GM12878 (cell line): Measurements from ENCODE around the gene CTNNBIP1. TPM values are rescaled to one million over a fixed set of nuclear protein-coding genes. Genes with fewer than 3 reads are reported as not detected.

Experiments
- ATAC-seq: fragments of 200-7000 bp; cut with Tn5 transposase; 3 replicates; pipeline ENCODE4 v1.9.1; 2020; ENCODE audit warnings: mild to moderate bottlenecking, moderate library complexity
- BruUV-seq: library from RNA; stranded (reverse); fragments of 400-500 nt; replicated peaks from 2 replicates; lab custom pipeline; 2021; lab: Mats Ljungman, UMichigan
- CTCF ChIA-PET: fragments of 300-600 bp; sonication (Branson Sonifier 250); formaldehyde crosslinking; extraction: SDS; loops from one replicate; lab custom pipeline; 2021; ENCODE audit warnings: inconsistent platforms; lab: Yijun Ruan, JAX
- POLR2A ChIA-PET: fragments of 350-600 bp; formaldehyde crosslinking; extraction: SDS; loops from one replicate; lab custom pipeline; 2021; ENCODE audit warnings: inconsistent platforms; lab: Charles Lee
- RAD21 ChIA-PET: fragments of 300-600 bp; sonication (Branson Sonifier 250); formaldehyde crosslinking; loops from one replicate; lab custom pipeline; 2023; ENCODE audit warnings: antibody characterized with exemption; ENCODE audit not compliant: unreplicated experiment; lab: Charles Lee
- SMC1A ChIA-PET: fragments of 300-600 bp; sonication (Branson Sonifier 250); formaldehyde crosslinking; loops from one replicate; lab custom pipeline; 2023; ENCODE audit not compliant: unreplicated experiment, uncharacterized antibody; lab: Charles Lee
- DNase-seq: peaks from one replicate; pipeline ENCODE4 v3.0.0-alpha.2; 2011; ENCODE audit warnings: low read depth, low spot score
- FAIRE-seq: peaks from 3 replicates; lab custom pipeline; 2011; peaks lifted over from hg19 to GRCh38; lab: Jason Lieb, UNC
- H2AFZ ChIP-seq: 2 replicates; pipeline ENCODE4 v1.6.0; 2011; ENCODE audit warnings: low read depth, low read length, control low read depth; ENCODE audit not compliant: control insufficient read depth
- H3K27ac ChIP-seq: 2 replicates; pipeline ENCODE4 v1.5.1; 2011; ENCODE audit warnings: control low read depth; ENCODE audit not compliant: control insufficient read depth, insufficient read depth
- H3K27me3 ChIP-seq, 2 experiments: replicated peaks in 1 of 2; 2 replicates each; pipeline versions ENCODE4 v1.6.0 to v1.6.1; 2011; ENCODE audit warnings: low read length in 1 of 2; ENCODE audit not compliant: control insufficient read depth in 2 of 2, insufficient read depth in 2 of 2
- H3K36me3 ChIP-seq, 2 experiments: 2 replicates each; pipeline ENCODE4 v1.5.1; 2011; ENCODE audit warnings: low read length in 1 of 2; ENCODE audit not compliant: control insufficient read depth in 2 of 2, insufficient read depth in 2 of 2
- H3K4me1 ChIP-seq: 2 replicates; pipeline ENCODE4 v1.6.1; 2011; ENCODE audit warnings: mild to moderate bottlenecking, low read length, moderate library complexity, mixed read lengths; ENCODE audit not compliant: control insufficient read depth, insufficient read depth
- H3K4me2 ChIP-seq: 2 replicates; pipeline ENCODE4 v1.6.0; 2011; ENCODE audit warnings: control low read depth; ENCODE audit not compliant: control insufficient read depth, insufficient read depth
- H3K4me3 ChIP-seq: fragments of 200-600 bp; sonication (generic); 2 replicates; pipeline ENCODE4 v1.5.1; 2016
- H3K79me2 ChIP-seq: 2 replicates; pipeline ENCODE4 v1.6.0; 2011; ENCODE audit warnings: low read length; ENCODE audit not compliant: control insufficient read depth, insufficient read depth
- H3K9ac ChIP-seq: 2 replicates; pipeline ENCODE4 v1.8.0; 2011; ENCODE audit warnings: low read length, control low read depth, mixed read lengths; ENCODE audit not compliant: control insufficient read depth, insufficient read depth
- H3K9me3 ChIP-seq: replicated peaks from 3 replicates; pipeline ENCODE4 v1.5.1; 2011; ENCODE audit warnings: mild to moderate bottlenecking, low read length; ENCODE audit not compliant: control insufficient read depth, insufficient read depth
- H4K20me1 ChIP-seq: 2 replicates; pipeline ENCODE4 v1.6.0; 2011; ENCODE audit not compliant: control insufficient read depth, insufficient read depth
- BACH1 ChIP-seq: fragments of 450-650 bp; IDR thresholded peaks from 2 replicates; pipeline ENCODE4 v1.6.1; 2017; ENCODE audit warnings: mild to moderate bottlenecking, borderline replicate concordance
- CBX3 ChIP-seq: fragments of 200-600 bp; sonication (generic); IDR thresholded peaks from 2 replicates; pipeline ENCODE4 v1.6.1; 2016; ENCODE audit warnings: low read depth, borderline replicate concordance
- CHD1 ChIP-seq: IDR thresholded peaks from 2 replicates; pipeline ENCODE4 v1.6.1; 2012; ENCODE audit warnings: low read depth, low read length, improper control_type of control experiment
- CREM ChIP-seq: IDR thresholded peaks from 2 replicates; pipeline ENCODE4 v1.6.1; 2014; ENCODE audit warnings: antibody characterized with exemption, low read depth
- E4F1 ChIP-seq: fragments of 450-650 bp; IDR thresholded peaks from 2 replicates; pipeline ENCODE4 v1.6.1; 2018; ENCODE audit warnings: borderline replicate concordance, mild to moderate bottlenecking; ENCODE audit not compliant: partially characterized antibody
- EZH2 ChIP-seq: IDR thresholded peaks from 2 replicates; pipeline ENCODE4 v1.6.1; 2012; ENCODE audit warnings: low read depth, mild to moderate bottlenecking, control low read depth, inconsistent platforms, low read length, borderline replicate concordance; ENCODE audit not compliant: control insufficient read depth
- FOS ChIP-seq: IDR thresholded peaks from 3 replicates; pipeline ENCODE4 v1.6.1; 2011; ENCODE audit warnings: borderline replicate concordance; ENCODE audit not compliant: insufficient read length; ENCODE audit errors: extremely low read depth
- FOXK2 ChIP-seq: fragments of 450-650 bp; IDR thresholded peaks from 2 replicates; pipeline ENCODE4 v1.6.1; 2017; ENCODE audit warnings: mild to moderate bottlenecking, moderate library complexity
- IKZF1 ChIP-seq: fragments of 450-650 bp; conservative IDR thresholded peaks from 2 replicates; pipeline ENCODE4 v1.6.1; 2017; ENCODE audit warnings: antibody characterized with exemption, mild to moderate bottlenecking
- JUNB ChIP-seq: IDR thresholded peaks from 2 replicates; pipeline ENCODE4 v1.6.1; 2016; ENCODE audit warnings: antibody characterized with exemption, mild to moderate bottlenecking
- MTA3 ChIP-seq: IDR thresholded peaks from 2 replicates; pipeline ENCODE4 v1.6.1; 2012; ENCODE audit warnings: low read length, inconsistent platforms, borderline replicate concordance
- MXI1 ChIP-seq: fragments of 150-350 bp; IDR thresholded peaks from 2 replicates; pipeline ENCODE4 v1.6.1; 2011; ENCODE audit warnings: low read depth, mild to moderate bottlenecking, inconsistent platforms, low read length, improper control_type of control experiment
- NRF1 ChIP-seq: conservative IDR thresholded peaks from 2 replicates; pipeline ENCODE4 v1.6.1; 2011; ENCODE audit warnings: mild to moderate bottlenecking, low read depth, low read length, improper control_type of control experiment
- PAX8 ChIP-seq: fragments of 450-650 bp; IDR thresholded peaks from 2 replicates; pipeline ENCODE4 v1.6.1; 2017; ENCODE audit warnings: mild to moderate bottlenecking, moderate library complexity
- RUNX3 ChIP-seq: IDR thresholded peaks from 2 replicates; pipeline ENCODE4 v1.6.1; 2012; ENCODE audit warnings: low read length, inconsistent platforms
- SMAD1 ChIP-seq: fragments of 450-650 bp; IDR thresholded peaks from 2 replicates; pipeline ENCODE4 v1.6.1; 2018; ENCODE audit warnings: mild to moderate bottlenecking, low read depth; ENCODE audit not compliant: partially characterized antibody
- STAT1 ChIP-seq: fragments of 450-650 bp; conservative IDR thresholded peaks from 2 replicates; pipeline ENCODE4 v1.6.1; 2014; ENCODE audit warnings: antibody characterized with exemption, mild to moderate bottlenecking
- SUPT20H ChIP-seq: IDR thresholded peaks from 2 replicates; pipeline ENCODE4 v1.6.1; 2011; ENCODE audit warnings: low read depth, mild to moderate bottlenecking, low read length, moderate library complexity, borderline replicate concordance; ENCODE audit not compliant: control insufficient read depth
- whole genome bisulfite sequencing: methylation state at CpG from one replicate; pipeline ENCODE4 v1.1.6; 2016; ENCODE audit warnings: low lambda C conversion rate; ENCODE audit not compliant: insufficient replicate concordance, insufficient coverage; ENCODE audit errors: missing lambda C conversion rate; 5-methylcytosine and 5-hydroxymethylcytosine counted together
- in situ Hi-C: fragments of 300-500 bp; cut with MboI; formaldehyde crosslinking; loops from 9 replicates; pipeline ENCODE4 v1.14.3; 2018; ENCODE audit warnings: mixed read lengths
- intact Hi-C: fragments of 100-400 bp; cut with micrococcal nuclease; formaldehyde crosslinking; loops from one replicate; pipeline ENCODE4 v1.14.2; 2022; ENCODE audit not compliant: unreplicated experiment
- polyA plus RNA-seq, 11 experiments: library from polyadenylated mRNA; depleted of rRNA in 4 of 11; unstranded in 6 of 11; stranded (reverse) in 5 of 11; fragments of >200 nt; fragmentation: Nextera tagmentation in 4 of 11; fragmentation: Illumina TruSeq in 1 of 11; extraction: Ambion mirVana in 4 of 11; extraction: Trizol in 1 of 11; gene quantifications; 1 replicate in 1 of 11; 2 replicates in 10 of 11; pipeline versions ENCODE4 v1.2.1 to v1.2.3, GENCODE V29; 2011 to 2016; ENCODE audit warnings: inconsistent platforms in 2 of 11, missing spikeins in 2 of 11, low read depth in 1 of 11
- total RNA-seq, 4 experiments: library from RNA; depleted of rRNA in 3 of 4; stranded (reverse); fragments of >200 nt in 3 of 4; fragmentation: Illumina TruSeq in 1 of 4; extraction: Trizol in 1 of 4; gene quantifications; 2 replicates each; pipeline versions ENCODE4 v1.2.1 to v1.2.3, GENCODE V29; 2013 to 2021

Gene CTNNBIP1
- total and polyA plus RNA-seq, 10 of the 15 experiments (the other 5 are each of a cell fraction or from before 2014, with no cell fraction given) = 0.42 to 31.8 (median 10.8) TPM

GRCh38 chr1:9901148-9902059 is 8.7 kb downstream of the CTNNBIP1 start:
- Histone ChIP-seq H3K4me3 (no peak overlapping the region), H3K36me3 (no peaks in the 10 kb centered on the region), H3K27ac (no peak overlapping the region), H3K79me2 (peaks cover 2% of the 10 kb centered on the region; the same call in 1 of the 2 replicates), H4K20me1 (no peaks in the 10 kb centered on the region), H3K4me1 (peaks cover 31% of the 10 kb centered on the region), H3K9ac (no peak overlapping the region), H3K27me3 (no peaks in the 10 kb centered on the region), H3K9me3 (no peaks in the 10 kb centered on the region), H2AFZ (no peak overlapping the region), H3K4me2 (no peak overlapping the region)
- CTCF ChIA-PET = interaction anchor here (0.5 kb wide), 1 partner anchor 117 kb away, joined by 3 read pairs; no protein-coding TSS in a partner anchor
- no peak for DNase-seq
- POLR2A ChIA-PET = interaction anchor here (0.6 to 1.7 kb wide), 3 partner anchors 10 to 214 kb away, joined by 3 read pairs; no protein-coding TSS in a partner anchor
- no peak for ATAC-seq
- TF ChIP-seq MTA3 (no peak), BACH1 (no peak), E4F1 (no peak), MXI1 (no peak), PAX8 (no peak), EZH2 (no peak), CBX3 (no peak), RUNX3 (no peak), IKZF1 (no peak), JUNB (no peak), NRF1 (no peak), STAT1 (no peak), CHD1 (no peak), FOS (no peak), CREM (no peak), SMAD1 (no peak), SUPT20H (no peak), FOXK2 (no peak)
- SMC1A ChIA-PET = no interaction called here
- 87% methylated on average over 9 of the region's 9 CpGs for WGBS
- FAIRE-seq = no peak
- intact Hi-C loops (no loop called here), in situ Hi-C loops (no loop called here)
- RAD21 ChIA-PET = no interaction called here
- BruUV-seq = no TSS peak
